Stimulated activated CD8-positive, alpha-beta memory T cell treated with anti-CD3 and anti-CD28 coated beads, Interleukin-7, amount 100 ng/mL, for 1 hour (primary cell): ENCODE results near the gene BBS2.

Source experiments
- DNase-seq, 2 donors: peaks; one replicate each; pipeline ENCODE4 v3.0.0-alpha.2; 2020; ENCODE audit warnings: low read depth in 2 of 2

Gene BBS2, protein sequence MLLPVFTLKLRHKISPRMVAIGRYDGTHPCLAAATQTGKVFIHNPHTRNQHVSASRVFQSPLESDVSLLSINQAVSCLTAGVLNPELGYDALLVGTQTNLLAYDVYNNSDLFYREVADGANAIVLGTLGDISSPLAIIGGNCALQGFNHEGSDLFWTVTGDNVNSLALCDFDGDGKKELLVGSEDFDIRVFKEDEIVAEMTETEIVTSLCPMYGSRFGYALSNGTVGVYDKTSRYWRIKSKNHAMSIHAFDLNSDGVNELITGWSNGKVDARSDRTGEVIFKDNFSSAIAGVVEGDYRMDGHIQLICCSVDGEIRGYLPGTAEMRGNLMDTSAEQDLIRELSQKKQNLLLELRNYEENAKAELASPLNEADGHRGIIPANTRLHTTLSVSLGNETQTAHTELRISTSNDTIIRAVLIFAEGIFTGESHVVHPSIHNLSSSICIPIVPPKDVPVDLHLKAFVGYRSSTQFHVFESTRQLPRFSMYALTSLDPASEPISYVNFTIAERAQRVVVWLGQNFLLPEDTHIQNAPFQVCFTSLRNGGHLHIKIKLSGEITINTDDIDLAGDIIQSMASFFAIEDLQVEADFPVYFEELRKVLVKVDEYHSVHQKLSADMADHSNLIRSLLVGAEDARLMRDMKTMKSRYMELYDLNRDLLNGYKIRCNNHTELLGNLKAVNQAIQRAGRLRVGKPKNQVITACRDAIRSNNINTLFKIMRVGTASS

GRCh38 chr16:56519459-56520250 is at the start of gene BBS2:
TSS of gene BBS2 (minus strand) at chr16:56520024. CDS start at chr16:56519862, 162 bp downstream.
- peak; percentile 80 to 83 for DNase-seq

DNA sequence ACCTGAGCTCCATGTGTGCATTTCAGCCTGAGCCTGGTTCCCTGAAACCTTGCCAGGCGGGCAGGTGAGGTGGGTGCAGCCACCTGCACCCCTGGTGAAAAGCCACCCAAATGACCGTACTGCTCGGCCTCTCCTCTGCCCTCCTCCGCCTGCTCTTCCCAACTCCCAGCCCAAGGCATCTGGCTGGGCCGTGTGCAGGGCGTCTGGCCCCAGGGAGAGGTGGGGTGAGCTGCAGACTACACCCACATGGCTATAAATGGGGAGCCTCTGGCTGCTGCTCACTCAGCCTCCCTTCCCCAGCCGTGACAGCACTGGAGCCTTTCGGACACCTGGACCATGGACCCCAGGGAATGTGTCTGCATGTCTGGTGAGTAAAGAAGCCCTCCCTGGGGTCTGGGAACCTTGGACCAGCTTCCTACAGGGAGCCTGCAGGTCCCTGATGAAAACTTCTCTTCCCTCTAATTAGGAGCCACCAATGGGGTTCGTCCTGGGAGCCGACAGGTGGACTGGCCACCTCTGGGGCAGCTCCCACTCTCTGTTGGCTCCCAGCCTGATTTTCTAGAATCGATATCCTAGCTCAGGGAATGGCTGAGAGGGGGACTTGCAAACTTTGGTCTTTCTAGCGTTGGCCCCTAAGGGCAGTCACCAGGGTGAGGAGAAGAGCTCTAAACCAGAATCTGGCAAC is 45.1 kb upstream of the BBS2 start, which contains the start of gene MT4:
Gene MT4, plus strand, starts transcription at position 281 of the 685 bp plus-strand sequence. Its CDS starts 56 bp downstream, at position 337.
- DNase-seq, result no peak

GRCh38 chr16:56561126-56561525 is 41.3 kb upstream of the BBS2 start:
- DNase-seq, result no peak

DNA sequence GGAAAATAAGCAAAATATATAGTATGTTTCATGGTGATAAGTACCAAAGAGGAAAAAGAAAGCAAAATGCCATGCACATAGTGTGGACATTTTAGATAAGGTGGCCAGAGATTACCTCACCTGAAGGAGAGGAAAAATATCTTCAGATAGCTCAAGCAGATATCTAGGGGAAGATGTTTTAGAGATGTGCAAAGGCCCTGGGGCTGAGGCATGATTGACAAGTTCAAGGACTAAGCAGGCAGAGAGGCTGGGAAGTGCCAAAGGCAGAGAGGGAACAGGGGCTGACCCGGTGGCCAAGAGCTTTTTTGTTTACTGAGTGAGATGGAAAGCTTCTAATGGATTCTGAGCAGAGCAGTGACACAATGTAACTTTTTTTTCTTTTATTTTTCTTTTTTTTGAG is 40.6 kb upstream of the BBS2 start:
- DNase-seq, result no peak

GRCh38 chr16:56559109-56559508 is 39.3 kb upstream of the BBS2 start:
- DNase-seq, result no peak

DNA sequence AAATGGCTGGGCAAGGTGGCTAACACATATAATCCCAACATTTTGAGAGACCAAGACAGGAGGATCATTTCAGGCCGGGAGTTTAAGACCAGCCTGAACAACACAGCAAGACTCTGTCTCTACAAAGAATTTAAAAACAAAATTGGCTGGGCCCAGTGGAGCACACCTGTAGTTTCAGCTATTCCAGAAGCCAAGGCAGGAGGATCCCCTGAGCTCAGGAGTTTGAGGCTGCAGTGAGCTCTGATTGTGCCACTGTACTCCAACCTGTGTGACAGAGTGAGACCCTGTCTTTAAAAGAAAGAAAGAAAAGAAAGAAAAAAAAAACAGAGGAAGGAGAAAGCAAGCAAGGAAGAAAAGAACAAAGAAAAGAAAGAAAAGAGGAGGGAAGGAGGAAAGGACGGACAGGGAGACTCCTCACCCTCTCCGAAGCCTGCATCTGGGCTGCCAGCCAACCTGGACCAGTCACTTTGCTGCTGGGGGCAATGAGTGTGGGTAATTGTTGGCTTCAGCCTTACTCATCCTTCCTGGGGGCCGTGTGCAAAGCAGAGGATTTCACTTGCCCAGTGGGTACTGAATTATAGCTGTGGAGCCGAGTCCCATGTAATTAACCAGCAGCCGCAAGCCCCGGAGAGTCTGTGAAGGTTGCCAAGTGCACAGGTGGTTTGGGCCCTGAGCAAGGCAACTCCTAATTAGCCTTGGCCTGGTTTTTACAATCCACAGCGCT is 38.4 kb upstream of the BBS2 start:
- DNase-seq, result no peak

DNA sequence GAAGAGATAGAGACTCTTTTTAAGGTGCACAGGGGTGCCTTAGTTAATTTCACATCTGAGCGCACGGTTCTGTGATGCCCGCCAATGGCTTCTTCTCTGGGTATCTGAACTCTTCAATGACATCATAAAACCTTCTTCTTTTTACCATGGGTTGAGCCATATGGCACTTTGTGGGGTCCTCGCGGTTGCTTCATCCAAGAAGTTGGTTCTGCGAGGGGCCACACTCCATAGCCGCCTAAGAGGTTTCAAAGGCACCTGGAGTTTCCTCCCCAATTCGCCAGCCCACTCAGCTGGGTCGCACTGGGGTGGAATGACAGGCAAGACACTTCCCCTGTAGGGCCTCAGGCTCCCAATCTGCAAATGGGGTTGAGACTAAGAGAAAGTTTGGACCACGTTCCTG is 34.6 kb upstream of the BBS2 start:
- DNase-seq, result no peak

GRCh38 chr16:56551796-56552738 is 32.2 kb upstream of the BBS2 start:
- DNase-seq, result no peak

DNA sequence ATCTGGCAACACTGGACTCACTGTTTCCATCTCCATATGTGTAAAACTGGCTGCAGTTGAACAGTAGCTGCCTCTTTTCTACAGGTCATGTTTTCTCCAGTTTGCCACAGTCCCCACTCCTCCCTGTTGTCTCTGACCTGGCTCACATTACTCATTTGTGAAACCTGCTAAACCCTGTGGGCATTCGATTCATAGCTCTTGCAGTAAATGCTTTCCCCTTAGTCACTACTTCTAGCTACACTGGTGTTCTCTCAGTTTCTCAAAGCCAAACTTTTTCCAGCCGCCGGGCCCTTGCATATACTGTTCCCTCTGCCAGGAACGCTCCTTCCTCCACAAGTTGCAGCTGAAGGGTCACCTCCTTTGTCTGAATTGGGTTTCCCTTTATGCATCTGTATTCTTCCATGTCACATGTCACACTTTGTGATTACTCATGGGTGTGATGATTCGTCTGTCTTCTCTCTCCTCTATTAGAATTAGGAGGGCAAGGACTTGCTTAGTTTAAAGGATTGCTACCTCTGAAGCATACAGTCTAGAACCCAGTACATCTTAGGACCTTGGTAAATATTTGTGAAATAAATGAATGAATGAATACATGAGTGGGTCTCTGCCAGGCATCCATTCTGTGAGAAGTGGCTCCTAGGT is 30.0 kb upstream of the BBS2 start:
- DNase-seq, result no peak

- no peak for DNase-seq
Measured at GRCh38 chr16:56549161-56549560, 29.3 kb upstream of the BBS2 start.

- DNase-seq, result no peak
Measured at GRCh38 chr16:56547949-56548567, 28.2 kb upstream of the BBS2 start.

GRCh38 chr16:56547120-56547948 is 27.5 kb upstream of the BBS2 start:
- no peak for DNase-seq

GRCh38 chr16:56542039-56542438 is 22.2 kb upstream of the BBS2 start:
- no peak for DNase-seq

- DNase-seq, result no peak
Measured at GRCh38 chr16:56539656-56540055, 19.8 kb upstream of the BBS2 start.

DNA sequence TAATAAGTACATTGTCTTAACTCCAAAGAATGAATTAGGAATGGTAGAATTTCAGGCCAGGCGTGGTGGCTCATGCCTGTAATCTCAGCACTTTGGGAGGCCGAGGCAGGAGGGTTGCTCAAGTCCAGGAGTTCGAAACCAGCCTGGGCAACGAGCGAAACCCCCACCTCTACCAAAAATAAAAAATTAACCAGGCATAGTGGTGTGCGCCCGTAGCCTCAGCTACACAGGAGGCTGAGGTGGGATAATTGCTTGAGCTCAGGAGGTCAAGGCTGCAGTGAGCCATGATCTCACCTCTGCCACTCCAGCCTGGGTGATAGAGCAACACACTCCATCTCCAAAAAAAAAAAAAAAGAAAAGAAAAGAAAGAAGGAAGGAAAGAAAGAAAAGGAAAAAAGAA is 18.5 kb upstream of the BBS2 start:
- DNase-seq, result no peak

DNA sequence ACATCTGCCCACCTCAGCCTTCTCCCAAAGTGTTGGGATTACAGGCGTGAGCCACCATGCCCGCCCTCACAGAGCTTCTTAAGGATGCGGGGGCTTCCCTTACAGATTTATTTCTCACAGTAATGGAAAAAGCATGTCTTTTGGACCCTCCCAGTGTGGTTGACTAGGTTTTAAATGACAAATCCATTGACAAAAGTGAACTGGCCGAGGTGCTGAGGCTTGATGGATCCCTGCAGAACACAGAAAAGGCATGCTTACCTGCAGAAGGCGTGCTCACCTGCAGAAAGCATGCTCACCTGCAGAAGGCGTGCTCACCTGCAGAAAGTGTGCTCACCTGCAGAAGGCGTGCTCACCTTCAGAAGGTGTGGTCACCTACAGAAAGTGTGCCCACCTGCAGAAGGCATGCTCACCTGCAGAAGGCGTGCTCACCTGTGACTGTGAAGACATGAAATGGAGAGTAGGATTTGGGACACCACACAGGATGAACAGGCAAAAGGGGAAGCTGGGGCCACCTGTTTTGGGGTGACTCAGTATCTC is 15.1 kb upstream of the BBS2 start:
- DNase-seq, result no peak

DNA sequence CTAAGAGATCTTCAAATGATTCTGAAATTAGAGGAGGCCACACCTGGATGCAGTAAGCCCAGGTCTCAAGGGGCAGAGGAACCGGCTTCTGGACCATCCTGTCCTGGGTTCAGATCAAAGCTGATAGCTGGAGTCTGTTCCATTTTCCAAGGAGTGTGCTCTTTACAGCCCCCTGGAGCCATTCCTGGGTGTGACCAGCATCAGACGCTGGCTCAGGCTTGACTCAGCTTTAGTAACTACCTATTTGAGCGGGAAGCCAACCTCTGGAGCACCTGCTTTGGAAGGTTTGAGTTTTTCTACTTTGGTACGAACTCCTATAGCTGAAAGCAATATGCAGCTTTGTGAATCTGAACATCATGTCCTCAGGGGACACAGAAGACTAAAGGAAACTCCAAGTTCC is 12.9 kb upstream of the BBS2 start:
- DNase-seq, result no peak

GRCh38 chr16:56530872-56531271 is 11.0 kb upstream of the BBS2 start:
- DNase-seq, result no peak
